GF-D8 (cell line): Measurements from ENCODE around the gene SPINK4.

Experiments
- DNase-seq: peaks from one replicate; lab custom pipeline; 2025; lab: John Stamatoyannopoulos, UW

Gene SPINK4

GRCh38 chr9:33229359-33230114 lies 10.4 kb upstream of the SPINK4 start:
- no peak for DNase-seq

- no peak for DNase-seq
Measured at GRCh38 chr9:33230756-33231622, 9.0 kb upstream of the SPINK4 start.

- DNase-seq, result no peak
Measured at GRCh38 chr9:33231623-33231942, 8.4 kb upstream of the SPINK4 start.

GRCh38 chr9:33232815-33233214 lies 7.2 kb upstream of the SPINK4 start:
- DNase-seq, result no peak

GRCh38 chr9:33233626-33234342 lies 6.2 kb upstream of the SPINK4 start:
- no peak for DNase-seq

- DNase-seq, result no peak
Measured at GRCh38 chr9:33234511-33235467, 5.2 kb upstream of the SPINK4 start.

GRCh38 chr9:33236571-33236970 lies 3.4 kb upstream of the SPINK4 start:
- DNase-seq, result no peak

- DNase-seq, result no peak
Measured at GRCh38 chr9:33241298-33241697, 1.3 kb downstream of the SPINK4 start.

- DNase-seq, result no peak
Measured at GRCh38 chr9:33242609-33243134, 2.7 kb downstream of the SPINK4 start.

GRCh38 chr9:33244137-33244784 lies 4.3 kb downstream of the SPINK4 start:
- no peak for DNase-seq

- no peak for DNase-seq
Measured at GRCh38 chr9:33245341-33245740, 5.4 kb downstream of the SPINK4 start.

GRCh38 chr9:33246269-33246860 lies 6.4 kb downstream of the SPINK4 start:
- DNase-seq, result no peak

GRCh38 chr9:33248606-33249005 lies 8.6 kb downstream of the SPINK4 start:
- no peak for DNase-seq

GRCh38 chr9:33249087-33249658 lies 9.2 kb downstream of the SPINK4 start:
- DNase-seq, result no peak

- DNase-seq, result no peak
Measured at GRCh38 chr9:33249983-33250382, 10.0 kb downstream of the SPINK4 start.

- DNase-seq, result no peak
Measured at GRCh38 chr9:33250458-33250995, 10.6 kb downstream of the SPINK4 start.

- no peak for DNase-seq
Measured at GRCh38 chr9:33254211-33254610, 14.2 kb downstream of the SPINK4 start.

- no peak for DNase-seq
Measured at GRCh38 chr9:33255014-33255413, 15.0 kb downstream of the SPINK4 start.

- no peak for DNase-seq
Measured at GRCh38 chr9:33255471-33255870, 15.5 kb downstream of the SPINK4 start.

GRCh38 chr9:33256236-33256635 lies 16.3 kb downstream of the SPINK4 start:
- DNase-seq, result no peak
